GM23338 (cell line): Measurements from ENCODE around the gene TMPRSS2. TPM values are rescaled to one million over a fixed set of nuclear protein-coding genes. Genes with fewer than 3 reads are reported as not detected.

Source experiments
- ATAC-seq: fragments of 200-7000 bp; cut with Tn5 transposase; 3 replicates; pipeline ENCODE4 v1.9.1; 2020
- DNase-seq: peaks from one replicate; pipeline ENCODE4 v3.0.0-alpha.2; 2015; ENCODE audit warnings: low spot score
- H2AFZ ChIP-seq: fragments of 200-600 bp; sonication (generic); 2 replicates; pipeline ENCODE4 v1.8.0; 2016; ENCODE audit warnings: antibody characterized with exemption, mild to moderate bottlenecking, moderate library complexity
- H3F3A ChIP-seq: fragments of 200-600 bp; sonication (generic); replicated peaks from 2 replicates; pipeline ENCODE4 v1.8.0; 2017; ENCODE audit warnings: antibody characterized with exemption, mixed run types, low read depth
- H3K27ac ChIP-seq: fragments of 200-600 bp; sonication (generic); 2 replicates; pipeline ENCODE4 v1.6.1; 2016; ENCODE audit warnings: low read depth
- H3K27me3 ChIP-seq: fragments of 200-600 bp; sonication (generic); 2 replicates; pipeline ENCODE4 v1.8.0; 2016; ENCODE audit warnings: mild to moderate bottlenecking, mixed run types, moderate library complexity; ENCODE audit not compliant: insufficient read depth
- H3K36me3 ChIP-seq: fragments of 200-600 bp; sonication (generic); 2 replicates; pipeline ENCODE4 v1.8.0; 2016; ENCODE audit warnings: mild to moderate bottlenecking; ENCODE audit not compliant: insufficient read depth
- H3K4me1 ChIP-seq: fragments of 200-600 bp; sonication (generic); 2 replicates; pipeline ENCODE4 v1.8.0; 2016; ENCODE audit warnings: mild to moderate bottlenecking, moderate library complexity; ENCODE audit not compliant: insufficient read depth
- H3K4me2 ChIP-seq: fragments of 200-600 bp; sonication (generic); 2 replicates; pipeline ENCODE4 v1.7.1; 2017; ENCODE audit warnings: mixed run types
- H3K4me3 ChIP-seq: fragments of 200-600 bp; sonication (generic); 2 replicates; pipeline ENCODE4 v1.6.1; 2016; ENCODE audit warnings: mixed run types
- H3K79me2 ChIP-seq: fragments of 200-600 bp; sonication (generic); replicated peaks from 2 replicates; pipeline ENCODE4 v1.8.0; 2017; ENCODE audit warnings: mild to moderate bottlenecking; ENCODE audit not compliant: insufficient read depth
- H3K9me2 ChIP-seq: fragments of 200-600 bp; sonication (generic); 2 replicates; pipeline ENCODE4 v1.8.0; 2017; ENCODE audit not compliant: insufficient read depth
- H4K20me1 ChIP-seq: fragments of 200-600 bp; sonication (generic); replicated peaks from 2 replicates; pipeline ENCODE4 v1.8.0; 2017; ENCODE audit warnings: mild to moderate bottlenecking; ENCODE audit not compliant: insufficient read depth
- H3K27ac Mint-ChIP-seq: 2 replicates; pipeline ENCODE4 v1.8.0; 2020; ENCODE audit warnings: inconsistent platforms, mild to moderate bottlenecking, moderate library complexity, mixed read lengths
- H3K27me3 Mint-ChIP-seq: 3 replicates; pipeline ENCODE4 v1.8.0; 2022; ENCODE audit warnings: low read depth, mild to moderate bottlenecking, moderate library complexity, mixed read lengths, inconsistent platforms; ENCODE audit not compliant: insufficient read depth, poor library complexity
- H3K36me3 Mint-ChIP-seq: 3 replicates; pipeline ENCODE4 v1.8.0; 2021; ENCODE audit warnings: low read depth, mild to moderate bottlenecking, inconsistent platforms, moderate library complexity, mixed read lengths
- H3K4me1 Mint-ChIP-seq: 3 replicates; pipeline ENCODE4 v1.8.0; 2020; ENCODE audit warnings: mild to moderate bottlenecking, inconsistent platforms, mixed read lengths
- H3K4me3 Mint-ChIP-seq: 3 replicates; pipeline ENCODE4 v1.8.0; 2021; ENCODE audit warnings: moderate library complexity, mild to moderate bottlenecking, inconsistent platforms, mixed read lengths
- H3K9me3 Mint-ChIP-seq: 3 replicates; pipeline ENCODE4 v1.8.0; 2020; ENCODE audit warnings: moderate library complexity, mild to moderate bottlenecking, inconsistent platforms, mixed read lengths
- CREB1 ChIP-seq: fragments of 250-450 bp; sonication (Bioruptor Pico); IDR thresholded peaks from 2 replicates; pipeline ENCODE4 v1.5.0; 2020; ENCODE audit warnings: low read depth, mild to moderate bottlenecking, moderate library complexity
- CTCF ChIP-seq, 2 experiments: fragments of 200-600 bp in 1 of 2; sonication (generic) in 1 of 2; conservative IDR thresholded peaks; 2 replicates each; pipeline versions ENCODE4 v1.5.1 to v1.6.1; 2016 to 2017; ENCODE audit warnings: antibody characterized with exemption in 2 of 2, low read depth in 2 of 2, mild to moderate bottlenecking in 2 of 2, moderate library complexity in 1 of 2
- ETS1 ChIP-seq: IDR thresholded peaks from 2 replicates; pipeline ENCODE4 v1.6.1; 2016; ENCODE audit warnings: antibody characterized with exemption
- EZH2 ChIP-seq: fragments of 200-600 bp; sonication (generic); IDR thresholded peaks from one replicate; pipeline ENCODE4 v1.8.0; 2017; ENCODE audit warnings: antibody characterized with exemption, mild to moderate bottlenecking, low read depth; ENCODE audit not compliant: unreplicated experiment
- JUNB ChIP-seq: IDR thresholded peaks from one replicate; pipeline ENCODE4 v1.6.1; 2016; ENCODE audit warnings: antibody characterized with exemption; ENCODE audit not compliant: unreplicated experiment
- NANOG ChIP-seq: IDR thresholded peaks from 2 replicates; pipeline ENCODE4 v1.6.1; 2016; ENCODE audit warnings: antibody characterized with exemption, borderline replicate concordance
- POLR2AphosphoS5 ChIP-seq: IDR thresholded peaks from 2 replicates; pipeline ENCODE4 v1.6.1; 2016; ENCODE audit warnings: antibody characterized with exemption, low read depth
- REST ChIP-seq: IDR thresholded peaks from one replicate; pipeline ENCODE4 v1.6.1; 2018; ENCODE audit warnings: antibody characterized with exemption; ENCODE audit not compliant: unreplicated experiment
- ZNF114 ChIP-seq: fragments of 250-450 bp; sonication (Bioruptor Pico); IDR thresholded peaks from 2 replicates; pipeline ENCODE4 v1.5.0; 2020; ENCODE audit warnings: mild to moderate bottlenecking, moderate library complexity
- ZNF331 ChIP-seq: fragments of 250-450 bp; sonication (Bioruptor Pico); IDR thresholded peaks from 2 replicates; pipeline ENCODE4 v1.5.0; 2020; ENCODE audit warnings: low read depth, mild to moderate bottlenecking, moderate library complexity
- polyA plus RNA-seq: library from polyadenylated mRNA; unstranded; fragments of >200 nt; fragmentation: Nextera tagmentation; extraction: Ambion mirVana; gene quantifications from 2 replicates; pipeline ENCODE4 v1.2.1, GENCODE V29; 2016
- total RNA-seq: library from RNA; depleted of rRNA; stranded (reverse); fragments of >200 nt; shearing (Covaris generic); gene quantifications from 2 replicates; pipeline ENCODE4 v1.2.3, GENCODE V29; 2014

The TMPRSS2 gene
- total and polyA plus RNA-seq, 2 experiments from 2014 or later: 2.3 to 4.9 TPM

GRCh38 chr21:41429925-41430491, 78.0 kb downstream of the TMPRSS2 start:
- 0 out of 2 replicates have a peak, but pooled peaks cover 3% of the 10 kb centered on the region for H3K9me2 ChIP-seq
- Mint-ChIP-seq H3K27me3 (peaks cover 29% of the 10 kb centered on the region), H3K4me3 (no peak overlapping the region), H3K4me1 (peaks cover 12% of the 10 kb centered on the region; the same call in 2 of the 3 replicates), H3K9me3 (no peaks in the 10 kb centered on the region; the same call in 2 of the 3 replicates), H3K27ac (no peak overlapping the region), H3K36me3 (no peaks in the 10 kb centered on the region)
- H3K27ac ChIP-seq: no peak overlapping the region
- no peaks in the 10 kb centered on the region for H3F3A ChIP-seq
- H3K4me1 ChIP-seq: peaks cover 6% of the 10 kb centered on the region; the same call in 1 of the 2 replicates
- H4K20me1 ChIP-seq: no peaks in the 10 kb centered on the region
- no peaks in the 10 kb centered on the region for H3K79me2 ChIP-seq
- no peak overlapping the region for H3K4me2 ChIP-seq
- H3K27me3 ChIP-seq: peaks cover 36% of the 10 kb centered on the region
- DNase-seq (no peak), ATAC-seq (no peak)
- no peak overlapping the region for H3K4me3 ChIP-seq
- TF ChIP-seq ZNF331 (CRISPR knock-in tag) (no peak), POLR2AphosphoS5 (no peak), NANOG (no peak), ETS1 (no peak), ZNF114 (CRISPR knock-in tag) (no peak), REST (no peak), CTCF (conservative IDR thresholded peaks at IDR 0.05; ENCODE audit: low read depth in 2 of 2) (no peak), CREB1 (CRISPR knock-in tag) (no peak), JUNB (no peak), EZH2 (no peak)
- no peak overlapping the region for H2AFZ ChIP-seq
- H3K36me3 ChIP-seq: no peaks in the 10 kb centered on the region
